Measurements from ENCODE around the gene PANK2. TPM values are rescaled to one million over a fixed set of nuclear protein-coding genes. Genes with fewer than 3 reads are reported as not detected.

The PANK2 gene
- total and polyA plus RNA-seq, 10 of the 15 experiments (the other 5 are each of a cell fraction or from before 2014, with no cell fraction given): 13.2 to 43.4 (median 33.3) TPM

DNA sequence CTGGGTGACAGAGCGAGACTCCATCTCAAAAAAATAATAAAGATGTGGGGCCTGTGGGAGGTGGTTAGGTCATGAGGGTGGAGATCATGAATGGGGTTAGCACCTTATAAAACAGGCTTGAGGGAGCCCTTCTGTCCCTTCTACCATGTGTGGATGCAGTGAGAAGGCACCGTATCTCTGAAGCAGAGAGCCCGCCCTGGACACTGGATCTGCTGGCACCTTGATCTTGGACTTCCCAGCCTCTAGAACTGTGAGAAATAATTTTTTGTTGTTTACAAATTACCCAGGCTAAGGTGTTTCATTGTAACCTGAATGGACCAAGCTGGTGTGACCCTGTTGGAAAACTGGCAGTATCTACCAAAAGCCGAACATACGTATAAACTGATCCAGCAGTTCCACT, 15.7 kb upstream of the PANK2 start:
- in situ Hi-C loops (cut with MboI): no loop called here
- POLR2A ChIA-PET: no interaction called here

More for the DNA sequence above, 15.7 kb upstream of the PANK2 start:
- H3K4me2 ChIP-seq (ENCODE audit: control insufficient read depth, insufficient read depth): no peak overlapping the region
- no peaks in the 10 kb centered on the region for H3K27me3 ChIP-seq (replicated peaks in 1 of 2; ENCODE audit: control insufficient read depth in 2 of 2, insufficient read depth in 2 of 2, low read length in 1 of 2)
- FAIRE-seq (no peak), DNase-seq (ENCODE audit: low read depth, low spot score) (no peak), ATAC-seq (no peak)
- H2AFZ ChIP-seq (ENCODE audit: control insufficient read depth, low read depth, low read length): no peak overlapping the region
- H3K79me2 ChIP-seq (ENCODE audit: control insufficient read depth, insufficient read depth, low read length): no peaks in the 10 kb centered on the region
- no peaks in the 10 kb centered on the region for H4K20me1 ChIP-seq (ENCODE audit: control insufficient read depth, insufficient read depth)
- no peaks in the 10 kb centered on the region for H3K4me1 ChIP-seq (ENCODE audit: control insufficient read depth, insufficient read depth, low read length)
- no TSS peak for BruUV-seq (replicated peaks)
- no peak overlapping the region for H3K27ac ChIP-seq (ENCODE audit: control insufficient read depth, insufficient read depth)
- TF ChIP-seq HDGF (IDR thresholded peaks at IDR 0.05) (no peak), POLR2AphosphoS5 (IDR thresholded peaks at IDR 0.05; ENCODE audit: low read length) (no peak), HCFC1 (IDR thresholded peaks at IDR 0.05; ENCODE audit: low read length) (no peak), NFIC (IDR thresholded peaks at IDR 0.05; ENCODE audit: low read depth, low read length) (no peak), ZZZ3 (IDR thresholded peaks at IDR 0.05; ENCODE audit: control insufficient read depth, insufficient read length, low read depth) (no peak), NRF1 (conservative IDR thresholded peaks at IDR 0.05; ENCODE audit: low read depth, low read length) (no peak), RAD21 (IDR thresholded peaks at IDR 0.05; ENCODE audit: insufficient read depth, low read depth, low read length) (no peak)
- TF ChIP-seq, protein P1, sequence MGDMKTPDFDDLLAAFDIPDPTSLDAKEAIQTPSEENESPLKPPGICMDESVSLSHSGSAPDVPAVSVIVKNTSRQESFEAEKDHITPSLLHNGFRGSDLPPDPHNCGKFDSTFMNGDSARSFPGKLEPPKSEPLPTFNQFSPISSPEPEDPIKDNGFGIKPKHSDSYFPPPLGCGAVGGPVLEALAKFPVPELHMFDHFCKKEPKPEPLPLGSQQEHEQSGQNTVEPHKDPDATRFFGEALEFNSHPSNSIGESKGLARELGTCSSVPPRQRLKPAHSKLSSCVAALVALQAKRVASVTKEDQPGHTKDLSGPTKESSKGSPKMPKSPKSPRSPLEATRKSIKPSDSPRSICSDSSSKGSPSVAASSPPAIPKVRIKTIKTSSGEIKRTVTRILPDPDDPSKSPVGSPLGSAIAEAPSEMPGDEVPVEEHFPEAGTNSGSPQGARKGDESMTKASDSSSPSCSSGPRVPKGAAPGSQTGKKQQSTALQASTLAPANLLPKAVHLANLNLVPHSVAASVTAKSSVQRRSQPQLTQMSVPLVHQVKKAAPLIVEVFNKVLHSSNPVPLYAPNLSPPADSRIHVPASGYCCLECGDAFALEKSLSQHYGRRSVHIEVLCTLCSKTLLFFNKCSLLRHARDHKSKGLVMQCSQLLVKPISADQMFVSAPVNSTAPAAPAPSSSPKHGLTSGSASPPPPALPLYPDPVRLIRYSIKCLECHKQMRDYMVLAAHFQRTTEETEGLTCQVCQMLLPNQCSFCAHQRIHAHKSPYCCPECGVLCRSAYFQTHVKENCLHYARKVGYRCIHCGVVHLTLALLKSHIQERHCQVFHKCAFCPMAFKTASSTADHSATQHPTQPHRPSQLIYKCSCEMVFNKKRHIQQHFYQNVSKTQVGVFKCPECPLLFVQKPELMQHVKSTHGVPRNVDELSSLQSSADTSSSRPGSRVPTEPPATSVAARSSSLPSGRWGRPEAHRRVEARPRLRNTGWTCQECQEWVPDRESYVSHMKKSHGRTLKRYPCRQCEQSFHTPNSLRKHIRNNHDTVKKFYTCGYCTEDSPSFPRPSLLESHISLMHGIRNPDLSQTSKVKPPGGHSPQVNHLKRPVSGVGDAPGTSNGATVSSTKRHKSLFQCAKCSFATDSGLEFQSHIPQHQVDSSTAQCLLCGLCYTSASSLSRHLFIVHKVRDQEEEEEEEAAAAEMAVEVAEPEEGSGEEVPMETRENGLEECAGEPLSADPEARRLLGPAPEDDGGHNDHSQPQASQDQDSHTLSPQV (IDR thresholded peaks at IDR 0.05): no peak
- CTCF ChIA-PET: no interaction called here
- WGBS (ENCODE audit: insufficient coverage, insufficient replicate concordance, low lambda C conversion rate, missing lambda C conversion rate): 97% methylated on average over 5 of the region's 5 CpGs
- H3K9ac ChIP-seq (ENCODE audit: control insufficient read depth, insufficient read depth, low read length): no peak overlapping the region
- no peaks in the 10 kb centered on the region for H3K9me3 ChIP-seq (replicated peaks; ENCODE audit: control insufficient read depth, insufficient read depth, low read length)
- H3K36me3 ChIP-seq (ENCODE audit: control insufficient read depth in 2 of 2, insufficient read depth in 2 of 2, low read length in 1 of 2): no peaks in the 10 kb centered on the region; a peak in 2 of 4 replicates
- SMC1A ChIA-PET (ENCODE audit: uncharacterized antibody, unreplicated experiment): no interaction called here
- H3K4me3 ChIP-seq: no peak overlapping the region
- RAD21 ChIA-PET (ENCODE audit: unreplicated experiment): no interaction called here
- intact Hi-C loops (cut with micrococcal nuclease; ENCODE audit: unreplicated experiment): no loop called here

Data from GM12878 (cell line).